ENCODE results near the gene HS3ST2. TPM values are rescaled to one million over a fixed set of nuclear protein-coding genes. Genes with fewer than 3 reads are reported as not detected.

HS3ST2 gene
- total and polyA plus RNA-seq, 10 donors = 0.09 to 2.7 (median 0.21) TPM; not detected in 5

GRCh38 chr16:22788193-22788530 is 25.8 kb upstream of the HS3ST2 start:
- DNase-seq = no peak
- intact Hi-C loops (cut with DNase I; ENCODE audit: low total_unique reads) = no loop called here
- no peak for TF ChIP-seq POLR2AphosphoS5 (IDR thresholded peaks at IDR 0.05)
- TF ChIP-seq CTCF (IDR thresholded peaks at IDR 0.05 in 8 of 11, conservative IDR thresholded peaks at IDR 0.05 in 3 of 11) = no peak
- TF ChIP-seq POLR2A (IDR thresholded peaks at IDR 0.05) = no peak
- H3K27ac ChIP-seq = no peak overlapping the region
- H3K4me3 ChIP-seq = no peak overlapping the region
- WGBS, 5 donors = 12 to 44% (median 37%) methylated on average over 3 of the region's 3 CpGs
- H3K9me3 ChIP-seq = no peaks in the 10 kb centered on the region
- no peaks in the 10 kb centered on the region for H3K36me3 ChIP-seq
- peaks cover 0 to 10% (median 2%) of the 10 kb centered on the region in 6 donors for H3K4me1 ChIP-seq
- H3K27me3 ChIP-seq (replicated peaks in 1 of 7) = no peaks in the 10 kb centered on the region

DNA sequence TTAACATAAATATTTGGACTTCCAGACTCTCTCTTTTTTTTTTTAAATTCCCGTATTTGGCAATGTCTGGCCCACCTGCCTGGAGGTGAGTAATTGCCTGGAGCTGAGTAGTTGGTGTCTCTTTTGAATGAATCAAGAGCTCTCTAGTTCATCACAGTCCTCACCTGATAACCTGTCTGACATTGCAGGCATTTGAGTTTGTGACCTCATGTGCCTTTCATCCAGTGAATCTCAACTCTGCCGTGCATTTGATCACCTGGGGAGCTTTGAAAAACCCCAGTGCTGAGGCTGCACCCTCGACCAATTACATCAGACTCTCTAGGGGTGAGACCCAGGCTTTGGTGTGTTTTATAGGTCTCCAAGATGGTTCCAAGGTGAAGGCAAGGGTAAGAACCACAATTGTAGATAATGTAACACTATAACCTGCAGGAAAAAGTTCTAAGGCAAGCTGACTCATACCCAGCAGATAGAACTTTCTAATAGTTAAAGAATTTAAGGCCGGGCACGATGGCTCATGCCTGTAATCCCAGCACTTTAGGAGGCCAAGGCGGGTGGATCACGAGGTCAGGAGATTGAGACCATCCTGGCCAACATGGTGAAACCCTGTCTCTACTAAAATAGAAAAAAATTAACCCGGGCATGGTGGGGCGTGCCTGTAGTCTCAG is 24.5 kb upstream of the HS3ST2 start:
- TF ChIP-seq POLR2AphosphoS5 (IDR thresholded peaks at IDR 0.05) (no peak), CTCF (IDR thresholded peaks at IDR 0.05 in 8 of 11, conservative IDR thresholded peaks at IDR 0.05 in 3 of 11) (no peak), POLR2A (IDR thresholded peaks at IDR 0.05) (no peak)
- Histone ChIP-seq H3K4me3 (no peak overlapping the region), H3K9me3 (peaks cover 0 to 11% (median 7%) of the 10 kb centered on the region in 8 donors), H3K27ac (no peak overlapping the region), H3K4me1 (peaks cover 0 to 10% (median 2%) of the 10 kb centered on the region in 6 donors), H3K36me3 (no peaks in the 10 kb centered on the region), H3K27me3 (replicated peaks in 1 of 7) (no peaks in the 10 kb centered on the region)
- intact Hi-C loops (cut with DNase I; ENCODE audit: low total_unique reads) = no loop called here
- no peak for DNase-seq
- WGBS, 5 donors = 68 to 78% (median 76%) methylated on average over 9 of the region's 9 CpGs

GRCh38 chr16:22797551-22797950 is 16.4 kb upstream of the HS3ST2 start:
- H3K4me3 ChIP-seq = no peak overlapping the region
- intact Hi-C loops (cut with DNase I; ENCODE audit: low total_unique reads) = no loop called here
- 88 to 93% (median 90%) methylated on average over 2 of the region's 2 CpGs for WGBS, 5 donors
- H3K9me3 ChIP-seq = peaks cover 0 to 21% (median 15%) of the 10 kb centered on the region in 8 donors
- DNase-seq = no peak
- no peaks in the 10 kb centered on the region for H3K36me3 ChIP-seq
- H3K27ac ChIP-seq = no peak overlapping the region
- no peak for TF ChIP-seq POLR2AphosphoS5 (IDR thresholded peaks at IDR 0.05)
- no peak for TF ChIP-seq POLR2A (IDR thresholded peaks at IDR 0.05)
- no peak for TF ChIP-seq CTCF (IDR thresholded peaks at IDR 0.05 in 8 of 11, conservative IDR thresholded peaks at IDR 0.05 in 3 of 11)
- no peaks in the 10 kb centered on the region for H3K4me1 ChIP-seq
- peaks cover 0 to 13% (median 0%) of the 10 kb centered on the region in 7 donors for H3K27me3 ChIP-seq (replicated peaks in 1 of 7)

DNA sequence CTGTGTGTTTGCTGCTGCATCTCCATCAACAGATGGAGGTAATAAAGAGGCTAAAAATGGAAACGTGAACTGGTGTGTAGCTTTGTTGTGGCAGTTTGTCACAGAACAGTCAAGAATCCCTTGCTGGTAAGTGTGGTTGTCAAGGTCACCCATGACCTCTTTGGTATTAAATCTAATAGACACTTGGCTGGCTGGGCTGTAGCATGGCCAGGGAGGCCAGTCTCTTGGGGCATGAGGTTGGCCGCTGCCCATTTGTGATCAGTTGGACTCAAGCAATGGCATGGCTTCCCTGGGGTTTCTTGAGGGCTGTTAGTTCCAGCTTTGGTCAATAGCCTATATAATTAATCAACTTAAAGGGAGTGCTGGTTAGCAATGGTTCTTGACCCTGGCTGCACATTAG is 14.8 kb upstream of the HS3ST2 start:
- Histone ChIP-seq H3K4me1 (no peaks in the 10 kb centered on the region), H3K9me3 (peaks cover 0 to 14% (median 11%) of the 10 kb centered on the region in 8 donors), H3K27me3 (replicated peaks in 1 of 7) (peaks cover 0 to 29% (median 0%) of the 10 kb centered on the region in 7 donors), H3K36me3 (no peaks in the 10 kb centered on the region), H3K27ac (no peak overlapping the region), H3K4me3 (no peak overlapping the region)
- TF ChIP-seq CTCF (IDR thresholded peaks at IDR 0.05 in 8 of 11, conservative IDR thresholded peaks at IDR 0.05 in 3 of 11) (no peak), POLR2AphosphoS5 (IDR thresholded peaks at IDR 0.05) (no peak), POLR2A (IDR thresholded peaks at IDR 0.05) (no peak)
- no peak for DNase-seq
- intact Hi-C loops (cut with DNase I; ENCODE audit: low total_unique reads) = no loop called here
- 72 to 78% (median 75%) methylated on average over 2 of the region's 2 CpGs for WGBS, 5 donors

All from spleen (tissue), 11 donors.